ENCODE data around the gene UBE2Q1.

DNA sequence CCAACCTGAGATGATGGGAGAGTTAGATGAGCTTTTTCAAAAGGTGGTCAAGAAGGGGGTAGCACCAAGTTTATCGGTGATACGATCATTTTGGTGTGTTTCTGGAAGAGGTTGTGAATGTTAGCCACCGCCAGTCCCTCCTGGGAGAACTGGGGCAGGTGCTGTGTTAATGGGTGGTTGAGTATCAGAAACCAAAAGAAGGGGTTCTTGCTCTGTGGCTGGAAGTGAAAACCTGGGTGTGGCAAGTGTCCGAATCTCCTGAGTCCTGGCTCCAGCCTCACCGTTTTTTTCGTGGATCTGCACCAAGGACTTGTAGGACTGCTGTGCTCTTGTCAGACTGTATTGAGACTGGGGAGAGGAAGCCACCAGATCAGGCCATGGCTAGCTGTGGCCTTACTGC, 7.8 kb downstream of the UBE2Q1 start:
- TF ChIP-seq CTCF (IDR thresholded peaks at IDR 0.05 in 8 of 11, conservative IDR thresholded peaks at IDR 0.05 in 3 of 11) (no peak), POLR2A (IDR thresholded peaks at IDR 0.05) (no peak), POLR2AphosphoS5 (IDR thresholded peaks at IDR 0.05) (no peak)
